Chondrocyte (in vitro differentiated cells): Measurements from ENCODE around the gene ATAD2B. TPM values are rescaled to one million over a fixed set of nuclear protein-coding genes. Genes with fewer than 3 reads are reported as not detected.

ENCODE experiments used
- DNase-seq: peaks from one replicate; pipeline ENCODE4 v3.0.0; 2021; ENCODE audit warnings: mixed read lengths, low spot score
- H3K27ac Mint-ChIP-seq: one replicate; pipeline ENCODE4 v1.8.0; 2021; ENCODE audit warnings: mild to moderate bottlenecking, moderate library complexity, mixed read lengths; ENCODE audit not compliant: unreplicated experiment
- H3K27me3 Mint-ChIP-seq: 2 replicates; pipeline ENCODE4 v1.8.0; 2021; ENCODE audit warnings: low read depth, mixed read lengths
- H3K36me3 Mint-ChIP-seq: 2 replicates; pipeline ENCODE4 v1.8.0; 2021; ENCODE audit warnings: low read depth, mixed read lengths
- H3K4me1 Mint-ChIP-seq: 2 replicates; pipeline ENCODE4 v1.8.0; 2021; ENCODE audit warnings: low read depth, mild to moderate bottlenecking, mixed read lengths
- H3K4me3 Mint-ChIP-seq: one replicate; pipeline ENCODE4 v1.8.0; 2021; ENCODE audit warnings: mild to moderate bottlenecking, moderate library complexity, mixed read lengths; ENCODE audit not compliant: unreplicated experiment
- H3K9me3 Mint-ChIP-seq: 2 replicates; pipeline ENCODE4 v1.8.0; 2021; ENCODE audit warnings: low read depth, mixed read lengths
- total RNA-seq: library from RNA; stranded (reverse); gene quantifications from 3 replicates; pipeline ENCODE4 v1.2.1, GENCODE V29; 2021
- TF ChIP-seq, protein P1 (sequence below): fragments of 200-600 bp; sonication (generic); IDR thresholded peaks from 2 replicates; pipeline ENCODE4 v1.5.0; 2021; ENCODE audit warnings: antibody characterized with exemption, mild to moderate bottlenecking, moderate library complexity

The ATAD2B gene
- total RNA-seq, 1 donor from 2014 or later: 15.9 TPM

DNA sequence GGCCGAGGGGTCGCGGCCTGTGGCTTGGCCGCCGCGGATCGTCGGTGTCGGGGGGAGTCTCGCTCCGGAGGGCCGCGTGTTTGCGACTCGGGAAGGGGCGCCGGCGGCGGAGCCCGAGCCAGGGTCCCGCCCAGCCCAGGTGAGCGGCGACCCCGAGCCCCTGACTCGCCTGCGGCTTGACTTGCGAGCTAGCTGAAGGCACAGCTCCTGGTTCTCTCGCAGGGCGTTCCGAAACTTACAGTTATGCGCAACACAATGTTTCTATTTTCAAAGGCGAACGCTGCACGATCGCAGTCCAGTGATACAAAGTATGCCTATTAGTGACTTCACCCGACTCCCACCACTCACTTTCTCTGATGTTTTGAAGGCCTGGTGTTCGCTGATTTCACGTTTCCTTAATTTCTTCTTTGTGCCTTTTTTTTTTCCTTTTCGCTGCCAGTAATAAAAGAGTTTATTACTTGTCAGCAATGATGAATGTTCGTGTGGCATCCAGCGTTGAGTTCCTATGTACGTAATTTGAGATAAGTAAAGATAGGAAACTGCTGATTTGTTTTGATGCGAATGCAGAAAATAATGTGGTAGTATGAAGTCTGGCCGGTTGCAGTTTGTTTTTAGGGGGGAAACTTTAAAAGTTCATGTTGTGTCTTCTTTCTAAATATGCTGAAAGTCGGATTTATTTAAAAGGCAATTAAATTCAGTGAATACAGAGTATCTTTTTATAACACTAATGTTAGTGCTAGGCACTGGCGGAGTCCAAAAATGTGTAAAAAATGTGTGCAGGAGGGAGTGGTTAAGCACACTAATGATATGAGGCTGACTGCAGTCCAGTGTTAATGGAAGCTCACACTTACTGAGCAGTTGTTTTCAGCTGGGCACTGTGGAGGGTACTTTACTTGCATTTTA is 14.0 kb upstream of the ATAD2B start:
- H3K9me3 Mint-ChIP-seq: no peaks in the 10 kb centered on the region
- no peaks in the 10 kb centered on the region for H3K27me3 Mint-ChIP-seq
- peak overlapping the region; percentile 95 for H3K27ac Mint-ChIP-seq
- peaks cover 40% of the 10 kb centered on the region for H3K4me1 Mint-ChIP-seq
- H3K36me3 Mint-ChIP-seq: peaks cover 1% of the 10 kb centered on the region
- TF ChIP-seq, protein P1, sequence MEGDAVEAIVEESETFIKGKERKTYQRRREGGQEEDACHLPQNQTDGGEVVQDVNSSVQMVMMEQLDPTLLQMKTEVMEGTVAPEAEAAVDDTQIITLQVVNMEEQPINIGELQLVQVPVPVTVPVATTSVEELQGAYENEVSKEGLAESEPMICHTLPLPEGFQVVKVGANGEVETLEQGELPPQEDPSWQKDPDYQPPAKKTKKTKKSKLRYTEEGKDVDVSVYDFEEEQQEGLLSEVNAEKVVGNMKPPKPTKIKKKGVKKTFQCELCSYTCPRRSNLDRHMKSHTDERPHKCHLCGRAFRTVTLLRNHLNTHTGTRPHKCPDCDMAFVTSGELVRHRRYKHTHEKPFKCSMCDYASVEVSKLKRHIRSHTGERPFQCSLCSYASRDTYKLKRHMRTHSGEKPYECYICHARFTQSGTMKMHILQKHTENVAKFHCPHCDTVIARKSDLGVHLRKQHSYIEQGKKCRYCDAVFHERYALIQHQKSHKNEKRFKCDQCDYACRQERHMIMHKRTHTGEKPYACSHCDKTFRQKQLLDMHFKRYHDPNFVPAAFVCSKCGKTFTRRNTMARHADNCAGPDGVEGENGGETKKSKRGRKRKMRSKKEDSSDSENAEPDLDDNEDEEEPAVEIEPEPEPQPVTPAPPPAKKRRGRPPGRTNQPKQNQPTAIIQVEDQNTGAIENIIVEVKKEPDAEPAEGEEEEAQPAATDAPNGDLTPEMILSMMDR: no peak
- peak overlapping the region; percentile 88 for H3K4me3 Mint-ChIP-seq
- DNase-seq: no peak

- DNase-seq: no peak
- H3K27ac Mint-ChIP-seq: peak within 1 kb of the TSS; percentile 95
- TF ChIP-seq, protein P1: no peak
Measured at GRCh38 chr2:23939987-23940717, 13.2 kb upstream of the ATAD2B start, which contains the start of gene UBXN2A. Gene UBXN2A (plus strand): TSS chr2:23940463. CDS start chr2:23958315, 17,852 bp downstream.

DNA sequence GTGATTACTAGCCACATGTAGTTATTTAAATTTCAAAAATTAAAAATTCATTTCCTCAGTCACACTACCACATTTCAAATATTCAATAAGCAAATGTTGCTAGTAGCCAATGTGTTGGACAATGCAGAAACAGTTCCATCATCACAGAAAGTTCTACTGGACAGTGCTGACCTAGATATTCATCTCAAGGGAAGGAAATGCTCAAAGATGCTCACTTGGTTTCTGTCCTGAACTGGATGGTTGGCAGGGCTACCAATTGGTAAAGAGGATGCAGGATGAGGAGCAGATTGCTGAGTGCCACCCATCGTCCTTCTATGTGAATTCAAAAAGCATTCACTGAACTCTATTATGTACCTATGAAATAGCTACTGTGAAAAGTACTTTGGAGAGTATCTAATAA is 7.3 kb upstream of the ATAD2B start:
- Mint-ChIP-seq H3K27ac (no peak overlapping the region), H3K4me3 (no peak overlapping the region), H3K4me1 (peaks cover 5% of the 10 kb centered on the region), H3K27me3 (no peaks in the 10 kb centered on the region), H3K36me3 (no peaks in the 10 kb centered on the region), H3K9me3 (no peaks in the 10 kb centered on the region)
- TF ChIP-seq, protein P1: no peak
- DNase-seq: no peak

More at GRCh38 chr2:23939987-23940717, 13.2 kb upstream of the ATAD2B start, which contains the start of gene UBXN2A:
- peaks cover 37% of the 10 kb centered on the region for H3K4me1 Mint-ChIP-seq
- H3K27me3 Mint-ChIP-seq: no peaks in the 10 kb centered on the region
- peak within 1 kb of the TSS; percentile 89 for H3K4me3 Mint-ChIP-seq
- no peaks in the 10 kb centered on the region for H3K9me3 Mint-ChIP-seq
- peaks cover 1% of the 10 kb centered on the region for H3K36me3 Mint-ChIP-seq

DNA sequence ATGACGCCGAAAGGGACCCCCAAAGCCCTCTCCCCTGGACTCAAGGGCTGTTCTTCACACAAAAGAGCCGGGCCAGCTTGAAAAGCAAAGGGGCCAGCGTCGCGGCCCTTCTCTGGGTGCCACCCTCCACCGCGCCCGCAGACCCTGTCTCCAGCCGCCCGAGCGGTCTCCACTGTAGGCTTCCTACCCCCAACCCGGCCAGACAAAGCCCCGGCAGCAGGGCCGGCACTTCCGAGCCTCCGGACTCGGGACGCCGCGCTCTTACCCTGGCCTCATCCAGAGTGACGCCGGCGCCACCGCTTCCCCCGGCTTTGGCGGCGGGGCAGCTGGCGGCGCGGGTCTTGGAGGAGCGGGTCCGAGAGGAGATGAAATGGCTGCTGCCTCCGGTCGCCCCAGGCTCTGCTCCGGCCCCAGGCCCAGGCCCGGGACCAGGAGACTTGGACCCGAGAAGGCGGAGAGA is 603 bp downstream of the ATAD2B start:
- peak overlapping the region; percentile 93 for H3K4me3 Mint-ChIP-seq
- no peaks in the 10 kb centered on the region for H3K36me3 Mint-ChIP-seq
- H3K9me3 Mint-ChIP-seq: no peaks in the 10 kb centered on the region
- peaks cover 47% of the 10 kb centered on the region for H3K4me1 Mint-ChIP-seq
- TF ChIP-seq, protein P1: no peak
- no peak for DNase-seq
- peak overlapping the region; percentile 99 for H3K27ac Mint-ChIP-seq
- no peaks in the 10 kb centered on the region for H3K27me3 Mint-ChIP-seq

- Mint-ChIP-seq H3K36me3 (no peaks in the 10 kb centered on the region), H3K27ac (peak overlapping the region; percentile 99), H3K9me3 (no peaks in the 10 kb centered on the region), H3K27me3 (no peaks in the 10 kb centered on the region), H3K4me3 (peak overlapping the region; percentile 93), H3K4me1 (peaks cover 47% of the 10 kb centered on the region)
- DNase-seq: no peak
- TF ChIP-seq, protein P1: no peak
Measured at GRCh38 chr2:23925702-23926289, 1.1 kb downstream of the ATAD2B start.
